GM23338 (cell line): Measurements from ENCODE around the gene CAMSAP1. TPM values are rescaled to one million over a fixed set of nuclear protein-coding genes. Genes with fewer than 3 reads are reported as not detected.

ENCODE experiments used
- CREB1 ChIP-seq: fragments of 250-450 bp; sonication (Bioruptor Pico); IDR thresholded peaks from 2 replicates; pipeline ENCODE4 v1.5.0; 2020; ENCODE audit warnings: low read depth, mild to moderate bottlenecking, moderate library complexity
- EZH2 ChIP-seq: fragments of 200-600 bp; sonication (generic); IDR thresholded peaks from one replicate; pipeline ENCODE4 v1.8.0; 2017; ENCODE audit warnings: antibody characterized with exemption, mild to moderate bottlenecking, low read depth; ENCODE audit not compliant: unreplicated experiment
- EZH2phosphoT487 ChIP-seq: fragments of 200-600 bp; sonication (generic); IDR thresholded peaks from one replicate; pipeline ENCODE4 v1.8.1; 2018; ENCODE audit warnings: antibody characterized with exemption; ENCODE audit not compliant: unreplicated experiment
- JUNB ChIP-seq: IDR thresholded peaks from one replicate; pipeline ENCODE4 v1.6.1; 2016; ENCODE audit warnings: antibody characterized with exemption; ENCODE audit not compliant: unreplicated experiment
- NANOG ChIP-seq: IDR thresholded peaks from 2 replicates; pipeline ENCODE4 v1.6.1; 2016; ENCODE audit warnings: antibody characterized with exemption, borderline replicate concordance
- POLR2AphosphoS5 ChIP-seq: IDR thresholded peaks from 2 replicates; pipeline ENCODE4 v1.6.1; 2016; ENCODE audit warnings: antibody characterized with exemption, low read depth
- STAT1 ChIP-seq: IDR thresholded peaks from one replicate; pipeline ENCODE4 v1.6.1; 2016; ENCODE audit warnings: antibody characterized with exemption; ENCODE audit not compliant: unreplicated experiment
- ZNF114 ChIP-seq: fragments of 250-450 bp; sonication (Bioruptor Pico); IDR thresholded peaks from 2 replicates; pipeline ENCODE4 v1.5.0; 2020; ENCODE audit warnings: mild to moderate bottlenecking, moderate library complexity
- ZNF331 ChIP-seq: fragments of 250-450 bp; sonication (Bioruptor Pico); IDR thresholded peaks from 2 replicates; pipeline ENCODE4 v1.5.0; 2020; ENCODE audit warnings: low read depth, mild to moderate bottlenecking, moderate library complexity
- polyA plus RNA-seq: library from polyadenylated mRNA; unstranded; fragments of >200 nt; fragmentation: Nextera tagmentation; extraction: Ambion mirVana; gene quantifications from 2 replicates; pipeline ENCODE4 v1.2.1, GENCODE V29; 2016
- total RNA-seq: library from RNA; depleted of rRNA; stranded (reverse); fragments of >200 nt; shearing (Covaris generic); gene quantifications from 2 replicates; pipeline ENCODE4 v1.2.3, GENCODE V29; 2014
- TF ChIP-seq, protein P1 (sequence below): fragments of 250-450 bp; sonication (Bioruptor Pico); IDR thresholded peaks from 2 replicates; pipeline ENCODE4 v1.5.0; 2020; ENCODE audit warnings: mild to moderate bottlenecking, moderate library complexity
- TF ChIP-seq, protein P2 (sequence below): IDR thresholded peaks from 2 replicates; pipeline ENCODE4 v1.6.1; 2016; ENCODE audit warnings: antibody characterized with exemption

The CAMSAP1 gene
- total and polyA plus RNA-seq, 2 experiments from 2014 or later: 6.9 to 75.4 TPM

DNA sequence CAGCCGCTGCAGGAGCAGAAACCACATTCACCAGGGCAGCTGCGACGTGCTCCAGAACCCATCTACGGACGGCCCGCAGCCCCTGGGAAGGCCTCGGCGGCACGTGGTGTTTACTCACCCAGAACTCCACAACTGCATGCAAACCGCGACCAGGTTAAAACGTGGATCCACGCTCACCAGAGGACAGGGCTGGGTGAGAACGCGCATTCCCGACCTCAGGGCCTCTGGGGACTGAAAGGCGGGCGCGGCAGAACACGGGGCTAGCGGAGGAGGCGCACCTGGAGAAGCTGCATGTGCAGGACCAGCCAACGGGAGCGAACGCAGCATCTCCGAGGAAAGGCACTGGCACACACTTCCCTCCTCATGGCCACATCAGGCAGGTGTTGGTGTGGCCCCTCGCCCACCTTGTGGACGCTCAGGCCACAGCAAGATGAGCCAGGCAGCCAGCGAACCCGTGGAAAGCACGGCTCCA lies 24.0 kb upstream of the CAMSAP1 start (continued):
- TF ChIP-seq, protein P1, sequence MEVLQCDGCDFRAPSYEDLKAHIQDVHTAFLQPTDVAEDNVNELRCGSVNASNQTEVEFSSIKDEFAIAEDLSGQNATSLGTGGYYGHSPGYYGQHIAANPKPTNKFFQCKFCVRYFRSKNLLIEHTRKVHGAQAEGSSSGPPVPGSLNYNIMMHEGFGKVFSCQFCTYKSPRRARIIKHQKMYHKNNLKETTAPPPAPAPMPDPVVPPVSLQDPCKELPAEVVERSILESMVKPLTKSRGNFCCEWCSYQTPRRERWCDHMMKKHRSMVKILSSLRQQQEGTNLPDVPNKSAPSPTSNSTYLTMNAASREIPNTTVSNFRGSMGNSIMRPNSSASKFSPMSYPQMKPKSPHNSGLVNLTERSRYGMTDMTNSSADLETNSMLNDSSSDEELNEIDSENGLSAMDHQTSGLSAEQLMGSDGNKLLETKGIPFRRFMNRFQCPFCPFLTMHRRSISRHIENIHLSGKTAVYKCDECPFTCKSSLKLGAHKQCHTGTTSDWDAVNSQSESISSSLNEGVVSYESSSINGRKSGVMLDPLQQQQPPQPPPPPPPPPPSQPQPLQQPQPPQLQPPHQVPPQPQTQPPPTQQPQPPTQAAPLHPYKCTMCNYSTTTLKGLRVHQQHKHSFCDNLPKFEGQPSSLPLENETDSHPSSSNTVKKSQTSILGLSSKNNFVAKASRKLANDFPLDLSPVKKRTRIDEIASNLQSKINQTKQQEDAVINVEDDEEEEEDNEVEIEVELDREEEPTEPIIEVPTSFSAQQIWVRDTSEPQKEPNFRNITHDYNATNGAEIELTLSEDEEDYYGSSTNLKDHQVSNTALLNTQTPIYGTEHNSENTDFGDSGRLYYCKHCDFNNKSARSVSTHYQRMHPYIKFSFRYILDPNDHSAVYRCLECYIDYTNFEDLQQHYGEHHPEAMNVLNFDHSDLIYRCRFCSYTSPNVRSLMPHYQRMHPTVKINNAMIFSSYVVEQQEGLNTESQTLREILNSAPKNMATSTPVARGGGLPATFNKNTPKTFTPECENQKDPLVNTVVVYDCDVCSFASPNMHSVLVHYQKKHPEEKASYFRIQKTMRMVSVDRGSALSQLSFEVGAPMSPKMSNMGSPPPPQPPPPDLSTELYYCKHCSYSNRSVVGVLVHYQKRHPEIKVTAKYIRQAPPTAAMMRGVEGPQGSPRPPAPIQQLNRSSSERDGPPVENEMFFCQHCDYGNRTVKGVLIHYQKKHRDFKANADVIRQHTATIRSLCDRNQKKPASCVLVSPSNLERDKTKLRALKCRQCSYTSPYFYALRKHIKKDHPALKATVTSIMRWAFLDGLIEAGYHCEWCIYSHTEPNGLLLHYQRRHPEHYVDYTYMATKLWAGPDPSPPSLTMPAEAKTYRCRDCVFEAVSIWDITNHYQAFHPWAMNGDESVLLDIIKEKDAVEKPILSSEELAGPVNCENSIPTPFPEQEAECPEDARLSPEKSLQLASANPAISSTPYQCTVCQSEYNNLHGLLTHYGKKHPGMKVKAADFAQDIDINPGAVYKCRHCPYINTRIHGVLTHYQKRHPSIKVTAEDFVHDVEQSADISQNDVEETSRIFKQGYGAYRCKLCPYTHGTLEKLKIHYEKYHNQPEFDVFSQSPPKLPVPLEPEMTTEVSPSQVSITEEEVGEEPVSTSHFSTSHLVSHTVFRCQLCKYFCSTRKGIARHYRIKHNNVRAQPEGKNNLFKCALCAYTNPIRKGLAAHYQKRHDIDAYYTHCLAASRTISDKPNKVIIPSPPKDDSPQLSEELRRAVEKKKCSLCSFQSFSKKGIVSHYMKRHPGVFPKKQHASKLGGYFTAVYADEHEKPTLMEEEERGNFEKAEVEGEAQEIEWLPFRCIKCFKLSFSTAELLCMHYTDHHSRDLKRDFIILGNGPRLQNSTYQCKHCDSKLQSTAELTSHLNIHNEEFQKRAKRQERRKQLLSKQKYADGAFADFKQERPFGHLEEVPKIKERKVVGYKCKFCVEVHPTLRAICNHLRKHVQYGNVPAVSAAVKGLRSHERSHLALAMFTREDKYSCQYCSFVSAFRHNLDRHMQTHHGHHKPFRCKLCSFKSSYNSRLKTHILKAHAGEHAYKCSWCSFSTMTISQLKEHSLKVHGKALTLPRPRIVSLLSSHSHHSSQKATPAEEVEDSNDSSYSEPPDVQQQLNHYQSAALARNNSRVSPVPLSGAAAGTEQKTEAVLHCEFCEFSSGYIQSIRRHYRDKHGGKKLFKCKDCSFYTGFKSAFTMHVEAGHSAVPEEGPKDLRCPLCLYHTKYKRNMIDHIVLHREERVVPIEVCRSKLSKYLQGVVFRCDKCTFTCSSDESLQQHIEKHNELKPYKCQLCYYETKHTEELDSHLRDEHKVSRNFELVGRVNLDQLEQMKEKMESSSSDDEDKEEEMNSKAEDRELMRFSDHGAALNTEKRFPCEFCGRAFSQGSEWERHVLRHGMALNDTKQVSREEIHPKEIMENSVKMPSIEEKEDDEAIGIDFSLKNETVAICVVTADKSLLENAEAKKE: no peak
- no peak for TF ChIP-seq CREB1
- TF ChIP-seq EZH2: no peak
- no peak for TF ChIP-seq NANOG
- no peak for TF ChIP-seq POLR2AphosphoS5
- no peak for TF ChIP-seq STAT1
- no peak for TF ChIP-seq JUNB
- no peak for TF ChIP-seq EZH2phosphoT487
- no peak for TF ChIP-seq ZNF331 (CRISPR knock-in tag)
- TF ChIP-seq, protein P2, sequence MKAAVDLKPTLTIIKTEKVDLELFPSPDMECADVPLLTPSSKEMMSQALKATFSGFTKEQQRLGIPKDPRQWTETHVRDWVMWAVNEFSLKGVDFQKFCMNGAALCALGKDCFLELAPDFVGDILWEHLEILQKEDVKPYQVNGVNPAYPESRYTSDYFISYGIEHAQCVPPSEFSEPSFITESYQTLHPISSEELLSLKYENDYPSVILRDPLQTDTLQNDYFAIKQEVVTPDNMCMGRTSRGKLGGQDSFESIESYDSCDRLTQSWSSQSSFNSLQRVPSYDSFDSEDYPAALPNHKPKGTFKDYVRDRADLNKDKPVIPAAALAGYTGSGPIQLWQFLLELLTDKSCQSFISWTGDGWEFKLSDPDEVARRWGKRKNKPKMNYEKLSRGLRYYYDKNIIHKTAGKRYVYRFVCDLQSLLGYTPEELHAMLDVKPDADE: no peak
- TF ChIP-seq ZNF114: no peak
